IPS-18c (cell line): Measurements from ENCODE around the gene DVL1.

Experiments used
- H3K4me3 ChIP-seq: 2 replicates; pipeline ENCODE4 v1.7.0; 2013; ENCODE audit warnings: low read depth, mild to moderate bottlenecking, low read length, moderate library complexity; ENCODE audit not compliant: insufficient read depth
- H3K9me3 ChIP-seq: one replicate; pipeline ENCODE4 v1.6.1; 2013; ENCODE audit warnings: mild to moderate bottlenecking, low read length, moderate library complexity; ENCODE audit not compliant: control insufficient read depth, insufficient read depth

DVL1 gene

DNA sequence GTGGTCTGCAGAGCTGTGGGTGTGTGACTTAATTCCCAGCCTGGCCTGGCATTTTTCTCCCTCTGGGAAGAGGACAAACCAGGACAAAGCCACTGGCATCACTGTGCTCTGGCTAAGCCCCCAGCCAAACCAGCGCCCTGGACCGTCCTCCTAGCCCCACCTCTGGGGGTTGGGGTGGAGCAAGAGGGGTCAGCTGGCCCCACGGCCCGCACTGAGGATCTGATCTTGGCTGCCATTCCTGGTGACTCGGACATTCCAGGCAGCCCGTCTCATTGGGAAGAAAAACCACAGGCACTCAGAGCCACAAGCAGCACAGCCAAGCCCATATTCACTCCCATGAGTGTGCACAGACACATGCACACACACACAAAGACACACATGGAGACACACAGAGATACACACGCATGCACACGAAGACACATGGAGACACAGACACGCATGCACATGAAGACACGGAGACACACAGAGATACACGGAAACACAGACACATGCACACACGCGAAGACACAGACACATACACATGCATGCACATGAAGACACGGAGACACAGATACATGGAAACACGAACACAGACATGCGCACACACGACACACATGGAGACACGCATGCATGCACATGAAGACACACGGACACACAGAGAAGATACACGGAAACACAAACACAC lies 11.4 kb upstream of the DVL1 start:
- no peak overlapping the region for H3K4me3 ChIP-seq
- no peaks in the 10 kb centered on the region for H3K9me3 ChIP-seq

DNA sequence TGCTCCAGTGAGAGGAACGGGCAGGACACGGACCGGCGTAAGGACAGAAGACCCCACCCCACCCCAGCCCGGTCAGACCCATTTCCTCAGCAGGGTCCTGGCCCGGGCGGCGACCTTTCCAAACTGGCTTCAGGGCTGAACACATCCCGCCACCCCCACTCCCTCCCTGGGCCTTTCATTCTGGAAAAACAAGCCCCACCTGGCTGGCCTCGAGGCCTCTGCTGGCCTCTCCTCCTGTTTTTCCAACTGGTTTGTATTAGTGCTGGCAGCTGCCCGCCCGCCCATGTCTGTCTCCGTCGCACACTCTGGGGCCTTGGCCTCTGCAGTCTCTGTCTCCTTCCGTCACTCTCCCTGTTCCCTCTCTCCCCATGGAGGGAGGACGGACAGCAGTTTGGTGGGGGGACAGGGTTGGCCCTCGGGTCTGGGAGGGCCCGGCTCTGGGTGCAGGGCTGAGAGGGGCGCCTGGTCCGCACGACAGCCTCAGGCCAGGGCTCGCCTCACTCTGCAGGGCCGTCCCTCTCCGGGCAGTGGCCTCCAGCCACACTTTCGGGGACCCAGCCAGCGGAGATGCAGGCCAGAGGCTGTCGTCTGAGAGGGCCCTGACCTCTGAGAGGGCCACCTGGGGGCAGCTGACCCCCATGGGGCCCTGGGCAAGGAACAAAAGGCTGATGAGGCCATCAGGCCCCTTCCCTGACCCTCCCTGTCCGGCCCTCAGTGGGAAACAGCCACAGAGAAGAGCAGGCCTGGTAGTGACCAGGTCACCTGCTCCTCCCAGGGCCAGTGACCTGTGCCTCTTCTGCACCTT lies 10.6 kb upstream of the DVL1 start:
- Histone ChIP-seq H3K9me3 (no peaks in the 10 kb centered on the region), H3K4me3 (no peak overlapping the region)

DNA sequence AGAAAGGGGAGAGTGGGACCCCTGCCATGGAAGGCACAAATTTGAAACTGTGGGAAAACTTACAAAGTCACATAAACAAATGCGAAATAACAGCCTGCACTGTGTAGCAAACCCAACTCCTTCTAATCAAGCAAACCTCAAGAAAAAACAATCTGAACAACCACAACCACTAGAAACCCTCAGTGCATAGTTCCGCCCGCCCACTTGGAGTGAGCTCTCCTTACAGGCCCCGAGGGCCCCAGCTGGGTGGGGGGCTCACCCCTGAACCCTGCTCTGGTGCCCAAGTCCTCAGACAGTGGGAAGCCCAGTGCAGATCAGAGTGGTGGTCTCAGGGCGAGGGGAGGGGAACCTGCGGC lies 10.1 kb upstream of the DVL1 start:
- Histone ChIP-seq H3K9me3 (no peaks in the 10 kb centered on the region), H3K4me3 (no peak overlapping the region)

- H3K9me3 ChIP-seq = no peaks in the 10 kb centered on the region
- peak within 1 kb of the TSS; percentile 36 for H3K4me3 ChIP-seq
These were observed 9.4 kb upstream of the DVL1 start, which contains the start of gene MXRA8 for GRCh38 chr1:1358433-1359271. Gene MXRA8 (minus strand): TSS chr1:1358555. CDS start chr1:1358504, 51 bp downstream.

DNA sequence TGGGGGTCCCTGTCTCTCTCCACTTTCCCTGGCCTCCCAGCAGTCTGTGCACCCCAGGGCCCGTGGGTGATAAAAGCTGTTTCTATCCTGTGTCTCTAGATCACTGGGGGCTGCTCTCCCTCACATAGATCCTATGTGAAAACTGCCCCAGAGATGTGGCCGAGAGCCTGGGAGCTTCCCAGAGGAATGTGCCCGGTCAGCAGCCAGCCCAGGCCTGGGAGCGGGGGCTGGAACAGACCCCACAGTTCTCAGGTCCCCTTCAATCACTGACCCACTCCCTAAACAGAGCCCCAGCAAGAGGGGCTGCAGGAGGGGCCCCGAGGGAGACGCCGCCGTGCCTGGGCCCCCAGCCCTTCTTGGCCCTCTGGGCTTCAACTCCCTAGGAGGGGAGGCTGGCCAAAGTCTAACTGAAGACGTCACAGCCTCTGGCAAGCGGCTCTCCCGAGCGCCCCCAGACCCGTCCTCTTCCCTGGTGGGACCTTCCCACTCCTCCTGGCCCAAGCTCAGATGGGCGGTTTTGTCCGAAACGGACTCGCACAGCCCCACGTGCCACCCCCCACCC lies 8.7 kb upstream of the DVL1 start:
- Histone ChIP-seq H3K4me3 (peak overlapping the region; percentile 36), H3K9me3 (no peaks in the 10 kb centered on the region)

- no peak overlapping the region for H3K4me3 ChIP-seq
These were observed 7.7 kb upstream of the DVL1 start for GRCh38 chr1:1356796-1357401.

GRCh38 chr1:1356166-1356795 lies 7.1 kb upstream of the DVL1 start:
- H3K4me3 ChIP-seq = no peak overlapping the region
- H3K9me3 ChIP-seq = no peaks in the 10 kb centered on the region

More at GRCh38 chr1:1356796-1357401, 7.7 kb upstream of the DVL1 start:
- H3K9me3 ChIP-seq = no peaks in the 10 kb centered on the region

DNA sequence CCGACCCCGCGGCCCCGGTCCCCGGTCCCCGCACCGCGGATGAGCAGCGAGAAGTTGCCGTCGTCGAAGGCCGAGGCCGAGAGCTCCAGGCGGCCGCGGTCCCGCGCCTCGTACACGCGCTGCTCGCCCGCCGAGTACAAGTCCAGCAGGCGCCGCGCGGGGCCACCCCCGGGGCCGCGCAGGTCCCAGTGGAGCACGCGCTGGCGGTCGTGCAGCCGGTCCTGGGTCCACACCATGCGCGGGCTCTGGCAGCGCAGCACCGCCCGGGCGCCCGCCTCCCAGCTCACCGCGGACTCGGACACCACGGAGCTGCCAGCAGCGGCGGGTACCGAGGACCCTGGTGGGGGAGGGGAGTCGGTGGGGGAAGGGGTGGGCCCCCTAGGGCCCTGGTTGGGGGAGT lies 6.2 kb upstream of the DVL1 start:
- Histone ChIP-seq H3K9me3 (no peaks in the 10 kb centered on the region), H3K4me3 (no peak overlapping the region)

DNA sequence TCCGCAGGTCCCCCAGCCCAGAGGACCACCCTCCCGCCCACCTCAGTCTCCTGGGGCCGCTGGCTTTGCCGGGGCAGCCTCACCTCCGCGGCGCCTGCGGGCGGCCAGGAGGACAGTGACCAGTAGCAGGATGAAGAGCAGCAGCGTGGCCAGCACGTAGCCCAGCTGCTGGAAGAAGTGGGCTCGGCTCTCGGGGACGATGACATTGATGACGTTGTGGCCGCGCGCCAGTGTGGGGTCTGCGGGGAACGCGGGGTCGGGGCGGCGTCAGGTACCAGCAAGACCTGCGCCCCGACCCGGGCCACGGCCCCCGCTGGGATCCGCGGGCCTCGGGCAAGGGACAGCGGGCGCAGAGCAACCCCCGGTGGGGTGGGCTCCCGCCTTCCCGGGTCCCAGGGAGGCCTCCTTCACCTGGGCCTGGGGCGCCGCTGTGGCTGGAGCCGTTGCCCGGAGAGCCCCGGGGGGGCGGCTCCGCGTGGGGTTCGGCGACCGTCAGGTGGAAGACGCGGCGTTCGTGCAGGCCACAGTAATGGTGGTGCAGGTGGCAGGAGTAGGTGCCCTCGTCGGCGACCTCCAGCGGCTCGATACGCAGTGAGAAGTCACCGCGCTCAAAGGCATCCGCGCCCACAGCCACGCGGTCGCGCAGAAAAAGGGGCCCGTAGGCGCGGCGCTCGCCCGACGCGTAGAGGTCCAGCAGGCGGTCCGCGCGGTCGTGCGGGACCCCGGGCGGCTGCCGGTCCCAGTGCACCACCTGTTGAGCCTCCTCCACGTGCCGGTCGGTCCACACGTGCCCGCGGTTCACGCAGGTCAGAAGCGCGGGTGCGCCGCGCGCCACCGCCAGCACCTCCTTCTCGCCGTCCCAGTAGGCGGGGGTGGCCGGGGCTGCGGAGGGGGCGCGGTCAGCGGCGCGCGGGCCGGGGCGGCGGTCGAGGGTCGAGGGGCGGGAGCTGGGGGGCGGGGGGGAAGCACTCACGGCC lies 5.3 kb upstream of the DVL1 start:
- peaks cover 2% of the 10 kb centered on the region for H3K9me3 ChIP-seq
- peak overlapping the region; percentile 40 for H3K4me3 ChIP-seq

DNA sequence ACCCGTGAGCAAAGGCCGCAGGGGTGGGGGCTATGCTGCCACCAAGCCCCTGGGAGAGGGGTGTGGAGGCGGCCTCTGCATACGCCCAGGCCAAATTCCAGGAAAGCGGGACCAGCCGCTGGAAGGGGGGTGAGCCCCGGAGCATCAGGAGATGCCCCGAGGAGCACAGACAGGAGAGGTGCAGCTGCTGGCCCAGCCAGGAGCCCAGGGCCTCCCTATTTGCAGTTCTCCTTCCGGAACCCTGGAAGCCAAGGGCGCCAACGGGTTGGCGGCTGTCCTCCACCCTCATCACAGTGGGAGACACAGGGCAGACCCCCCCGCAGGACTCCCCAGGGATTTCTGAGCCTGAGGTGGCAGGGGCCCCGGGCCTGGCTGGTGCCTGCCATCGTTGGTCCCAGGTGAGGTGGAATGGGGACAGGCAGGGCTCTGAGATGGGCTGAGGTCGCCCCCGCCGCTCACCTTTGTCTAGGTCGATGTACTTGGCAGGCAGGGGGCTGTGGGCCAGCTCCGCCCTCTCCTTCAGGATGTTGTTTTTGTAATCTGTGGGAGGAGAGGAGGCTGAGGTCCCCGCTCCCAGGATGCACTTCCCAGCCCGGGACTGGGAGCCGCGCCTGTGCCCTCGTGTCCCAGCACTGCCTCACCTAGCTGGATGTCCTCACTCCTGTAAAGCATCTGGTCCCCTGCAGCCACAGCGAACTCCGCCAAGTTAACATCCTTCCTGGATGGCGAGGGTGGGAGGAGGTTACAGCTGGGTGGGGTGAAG lies 4.4 kb upstream of the DVL1 start:
- Histone ChIP-seq H3K9me3 (peaks cover 3% of the 10 kb centered on the region), H3K4me3 (peak overlapping the region; percentile 40; the same call in 1 of the 2 replicates)

GRCh38 chr1:1352786-1353388 lies 3.7 kb upstream of the DVL1 start:
- Histone ChIP-seq H3K9me3 (peaks cover 3% of the 10 kb centered on the region), H3K4me3 (0 out of 2 replicates have a peak overlapping the region, but pooled peaks have one; percentile 20)

DNA sequence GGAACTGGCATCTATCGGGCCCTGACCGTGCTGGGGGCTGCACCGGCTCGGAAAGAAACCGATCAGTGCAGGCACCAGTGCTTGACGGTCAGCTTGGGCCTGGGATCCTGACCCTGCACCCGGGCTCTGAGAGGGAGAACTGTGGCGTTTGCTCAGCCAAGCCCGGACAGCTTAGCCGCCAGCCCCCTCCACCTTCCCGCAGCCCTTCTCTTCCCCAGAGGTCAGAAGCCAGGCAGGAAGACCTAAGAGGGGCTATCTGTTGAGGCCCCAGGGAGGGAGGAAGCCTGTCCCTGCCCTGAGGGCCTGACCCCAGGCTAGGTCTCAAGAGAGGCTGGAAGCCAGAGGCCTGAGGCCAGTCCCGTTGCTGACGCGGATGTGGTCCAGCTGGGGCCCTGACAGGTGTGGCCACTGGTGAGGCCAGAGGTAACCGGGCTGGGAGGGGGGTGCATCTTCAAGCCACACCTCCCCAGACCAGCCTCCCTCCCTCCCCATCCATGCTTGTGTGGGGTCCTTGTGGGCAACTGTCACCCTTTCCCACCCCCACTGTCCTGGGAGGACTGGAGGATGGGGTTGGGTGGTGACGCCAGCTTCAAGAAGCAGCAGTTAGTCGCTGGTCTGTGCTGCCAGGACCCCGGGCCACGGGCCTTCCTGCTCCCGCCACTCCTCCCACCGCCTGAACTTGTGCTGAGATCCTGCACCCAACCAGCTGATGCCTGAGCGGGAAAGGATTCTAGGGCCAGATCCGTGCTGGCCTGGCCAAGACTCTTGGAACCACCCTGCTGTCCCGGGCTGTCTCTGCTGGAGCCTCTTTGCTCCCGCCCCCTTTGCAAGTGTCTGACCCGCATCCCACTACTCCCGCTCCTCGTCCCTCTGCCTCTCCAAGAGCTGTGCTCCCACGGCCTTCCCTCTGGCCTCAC lies 2.6 kb upstream of the DVL1 start:
- Histone ChIP-seq H3K4me3 (peak overlapping the region; percentile 34; the same call in 1 of the 2 replicates), H3K9me3 (peaks cover 3% of the 10 kb centered on the region)

- Histone ChIP-seq H3K9me3 (peaks cover 3% of the 10 kb centered on the region), H3K4me3 (peak overlapping the region; percentile 74)
These were observed 580 bp downstream of the DVL1 start for GRCh38 chr1:1348420-1349255.
